NCI-H446 (cell line): Measurements from ENCODE around the gene EIF4G3.
A peak's percentile ranks its signal among the peaks of the same experiment; 100 is the strongest.
"Not testable (repeated sequence)": the region's sequence is repeated elsewhere in the genome, so short reads cannot be mapped to it uniquely, and the experiment has no call there.

ENCODE experiments used
- DNase-seq, 2 experiments: peaks; one replicate each; lab custom pipeline; 2025; lab: John Stamatoyannopoulos, UW

EIF4G3 gene

DNA sequence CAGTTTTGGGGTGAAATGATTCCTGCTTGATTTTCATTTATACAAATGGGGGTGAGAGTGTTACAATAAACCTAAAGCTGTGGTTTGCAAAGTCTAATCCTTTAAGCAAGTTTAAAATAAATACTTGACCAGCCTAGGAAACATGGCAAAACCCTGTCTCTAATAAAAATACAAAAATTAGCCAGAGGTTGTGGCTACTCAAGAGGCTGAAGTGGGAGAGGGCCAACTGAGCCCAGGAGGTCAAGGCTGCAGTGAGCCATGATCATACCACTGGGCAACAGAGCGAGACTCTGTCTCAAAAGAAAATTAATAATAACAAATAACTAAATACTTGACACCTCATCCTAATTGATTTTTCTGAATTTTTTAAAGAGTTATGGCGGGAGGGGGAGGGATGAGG is 110.8 kb downstream of the EIF4G3 start:
- DNase-seq: no peak

DNA sequence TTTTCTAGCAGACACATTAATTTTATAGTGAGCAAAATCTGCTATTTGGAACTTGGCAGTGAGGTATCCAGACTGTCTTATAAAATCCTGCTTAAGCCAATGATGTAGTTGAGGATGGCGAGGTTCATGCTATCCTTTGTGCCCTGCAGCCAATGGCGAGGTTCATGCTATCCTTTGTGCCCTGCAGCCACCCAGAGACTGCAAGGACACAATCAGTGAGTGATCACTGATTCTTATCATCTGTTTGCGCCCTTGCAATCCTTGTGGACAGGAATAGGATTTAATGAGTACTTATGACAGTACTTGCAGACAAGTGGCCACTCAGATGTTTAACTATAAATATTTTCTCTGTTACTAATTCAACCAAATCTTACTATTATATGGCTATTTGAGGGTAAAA is 112.6 kb downstream of the EIF4G3 start:
- no peak for DNase-seq

DNA sequence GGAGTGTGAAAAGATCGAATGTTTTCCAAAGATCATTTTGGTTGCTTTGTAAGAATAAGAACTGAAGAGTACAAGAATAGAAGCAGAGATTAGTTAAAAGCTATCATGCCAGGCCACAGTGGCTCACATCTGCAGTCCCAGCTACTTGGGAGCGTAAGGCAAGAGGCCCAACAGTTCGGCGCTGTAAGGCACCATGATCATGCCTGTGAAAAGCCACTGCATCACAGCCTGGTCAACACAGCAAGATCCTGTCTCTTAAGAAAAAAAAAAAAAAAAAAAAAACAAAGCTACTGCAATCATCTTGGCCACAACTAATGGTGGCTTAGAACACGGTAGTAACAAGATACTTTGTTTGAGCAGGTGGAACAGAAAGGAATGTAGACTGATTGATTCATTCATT is 116.2 kb downstream of the EIF4G3 start:
- DNase-seq: no peak

DNA sequence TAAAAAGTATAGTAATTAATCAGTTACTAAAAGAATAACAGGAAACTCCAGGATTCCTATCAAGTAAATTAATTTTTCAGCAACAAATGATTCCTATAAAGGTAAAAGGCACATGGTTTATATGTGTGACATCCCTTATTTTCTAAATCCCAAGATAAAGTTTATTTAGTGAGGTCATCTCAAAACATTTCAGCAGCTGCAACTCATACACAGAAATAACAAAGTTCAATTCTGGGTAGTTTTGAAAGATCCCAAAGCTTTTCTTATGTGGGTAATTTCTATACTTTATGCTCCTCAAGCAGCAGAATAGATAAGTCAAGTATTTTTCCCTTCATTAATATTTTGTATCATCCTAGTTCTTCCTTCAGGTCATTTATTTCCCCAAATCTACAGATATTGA is 117.7 kb downstream of the EIF4G3 start:
- DNase-seq: no peak

DNA sequence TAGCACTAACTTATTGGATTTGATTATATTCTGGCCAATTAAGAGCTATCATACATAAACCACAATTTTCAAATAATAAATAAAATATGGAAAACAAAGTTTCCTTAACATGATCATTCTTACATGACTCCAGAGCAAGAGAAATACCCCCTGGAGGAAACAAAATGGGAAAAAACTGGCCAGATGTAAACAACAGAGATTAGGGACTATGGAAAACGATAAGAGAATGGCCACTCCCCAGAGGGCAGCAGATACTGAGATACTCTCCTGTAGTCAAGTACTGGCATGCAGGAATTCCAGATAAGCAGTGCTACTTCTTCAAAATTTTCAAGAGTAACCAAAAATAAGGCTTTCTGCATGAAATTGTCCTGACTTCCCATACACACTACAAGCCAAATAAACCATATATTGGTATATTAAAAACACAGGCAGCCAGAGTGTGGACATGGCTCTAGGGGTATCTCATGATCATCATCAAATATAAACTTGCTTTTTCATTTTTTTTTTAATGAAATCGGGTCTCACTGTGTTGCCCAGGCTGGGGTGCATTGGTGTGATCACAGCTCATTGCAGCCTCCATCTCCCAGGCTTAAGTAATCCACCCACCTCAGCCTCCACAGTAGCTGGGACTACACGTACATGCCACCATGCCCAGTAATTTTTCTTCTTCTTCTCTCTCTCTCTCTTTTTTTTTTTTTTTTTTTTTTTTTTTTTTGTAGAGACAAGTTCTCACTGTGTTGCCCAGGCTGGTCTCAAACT is 118.5 kb downstream of the EIF4G3 start:
- no peak for DNase-seq

DNA sequence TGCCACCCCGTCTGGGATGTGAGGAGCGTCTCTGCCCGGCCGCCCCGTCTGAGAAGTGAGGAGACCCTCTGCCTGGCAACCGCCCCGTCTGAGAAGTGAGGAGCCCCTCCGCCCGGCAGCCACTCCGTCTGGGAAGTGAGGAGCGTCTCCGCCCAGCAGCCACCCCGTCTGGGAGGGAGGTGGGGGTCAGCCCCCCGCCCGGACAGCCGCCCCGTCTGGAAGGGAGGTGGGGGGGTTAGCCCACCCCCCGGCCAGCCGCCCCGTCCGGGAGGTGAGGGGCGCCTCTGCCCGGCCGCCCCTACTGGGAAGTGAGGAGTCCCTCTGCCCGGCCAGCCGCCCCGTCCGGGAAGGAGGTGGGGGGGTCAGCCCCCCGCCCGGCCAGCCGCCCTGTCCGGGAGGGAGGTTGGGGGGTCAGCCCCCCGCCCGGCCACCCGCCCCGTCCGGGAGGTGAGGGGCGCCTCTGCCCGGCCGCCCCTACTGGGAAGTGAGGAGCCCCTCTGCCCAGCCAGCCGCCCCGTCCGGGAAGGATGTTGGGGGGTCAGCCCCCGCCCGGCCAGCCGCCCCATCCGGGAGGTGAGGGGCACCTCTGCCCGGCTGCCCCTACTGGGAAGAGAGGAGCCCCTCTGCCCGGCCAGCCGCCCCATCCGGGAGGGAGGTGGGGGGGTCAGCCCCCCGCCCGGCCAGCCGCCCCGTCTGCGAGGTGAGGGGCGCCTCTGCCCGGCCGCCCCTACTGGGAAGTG is 123.3 kb downstream of the EIF4G3 start:
- not testable (repeated sequence) for DNase-seq

DNA sequence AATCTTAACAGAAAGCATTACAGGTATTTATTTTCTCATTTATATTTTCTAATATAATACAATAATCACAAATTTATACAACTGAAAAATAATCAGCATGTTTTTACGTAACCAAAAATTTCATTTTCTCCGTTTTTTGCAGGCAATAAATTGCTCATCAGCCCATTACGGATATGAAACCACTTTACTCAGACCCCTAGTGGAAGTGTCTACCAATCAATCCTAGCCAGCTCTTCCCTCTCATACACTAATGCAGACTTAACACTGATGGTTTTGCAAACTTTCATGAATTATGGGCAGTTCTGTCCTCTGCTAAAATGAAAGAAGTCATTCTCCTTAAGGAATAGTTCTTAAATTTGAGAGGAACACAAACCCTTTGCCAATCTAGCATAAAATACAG is 124.7 kb downstream of the EIF4G3 start:
- no peak for DNase-seq

DNA sequence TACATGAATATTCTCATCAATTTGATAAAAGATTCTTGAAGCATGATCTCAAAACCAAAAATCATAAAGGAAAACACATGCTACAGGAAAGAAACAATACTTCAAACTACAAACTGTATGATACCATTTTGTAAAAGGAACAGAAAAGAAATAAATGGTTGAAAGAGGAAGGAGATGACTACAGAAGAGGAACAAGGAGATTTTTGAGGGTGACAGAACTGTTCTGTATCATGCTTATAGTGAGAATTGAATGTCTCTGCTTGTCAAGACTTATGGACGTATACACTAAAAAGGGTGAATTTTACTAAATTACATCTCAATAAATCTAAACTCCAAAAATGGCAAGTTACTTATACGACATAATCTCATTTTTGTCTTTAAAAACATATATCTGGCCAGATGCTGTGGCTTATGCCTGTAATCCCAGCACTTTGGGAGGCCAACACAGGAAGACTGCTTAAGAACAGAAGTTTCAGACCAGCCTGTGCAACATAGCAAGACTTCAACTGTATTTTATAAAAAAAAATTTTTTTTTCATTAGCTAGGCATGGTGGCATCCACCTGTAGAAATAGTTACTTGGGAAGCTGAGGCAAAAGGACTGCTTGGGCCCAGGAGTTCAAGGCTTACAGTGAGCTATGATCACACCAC is 125.4 kb downstream of the EIF4G3 start:
- no peak for DNase-seq

DNA sequence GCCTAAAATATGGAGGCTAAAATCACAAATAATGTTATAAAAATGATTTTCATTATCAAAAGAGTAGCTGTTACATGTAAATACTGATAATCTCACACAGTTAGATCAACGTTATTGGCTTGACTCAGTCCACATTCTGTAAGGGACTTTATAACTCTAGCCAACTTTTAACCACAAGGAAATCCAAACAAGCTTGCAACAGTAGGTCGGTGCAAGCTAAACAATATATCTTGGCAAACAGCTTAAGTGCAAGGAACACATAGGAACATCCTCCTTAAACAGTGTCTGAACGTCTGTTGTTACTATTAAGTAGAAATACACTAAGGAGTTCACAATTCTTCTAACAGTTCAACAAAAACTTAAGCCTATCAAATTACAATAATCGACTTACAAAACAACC is 126.7 kb downstream of the EIF4G3 start:
- DNase-seq: no peak

DNA sequence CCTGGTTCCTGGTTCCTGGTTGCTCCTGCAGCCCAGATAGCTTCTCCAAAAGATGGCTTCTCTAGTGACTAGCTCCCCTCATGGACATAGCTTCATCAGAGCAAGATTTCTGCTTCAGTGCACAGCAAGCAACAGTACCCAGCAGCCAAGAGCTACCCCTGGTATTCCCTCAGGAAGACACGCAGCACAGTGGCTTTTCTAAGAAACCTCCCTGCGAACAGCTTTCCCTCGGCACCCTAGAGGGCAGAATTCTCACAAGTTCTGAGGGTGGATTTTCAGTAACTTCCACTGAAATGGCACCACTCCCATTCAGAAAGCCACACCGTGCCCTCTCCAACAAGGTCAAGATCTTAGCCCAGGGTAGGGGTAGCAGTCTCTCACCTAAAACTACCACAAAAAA is 128.2 kb downstream of the EIF4G3 start:
- DNase-seq: no peak

DNA sequence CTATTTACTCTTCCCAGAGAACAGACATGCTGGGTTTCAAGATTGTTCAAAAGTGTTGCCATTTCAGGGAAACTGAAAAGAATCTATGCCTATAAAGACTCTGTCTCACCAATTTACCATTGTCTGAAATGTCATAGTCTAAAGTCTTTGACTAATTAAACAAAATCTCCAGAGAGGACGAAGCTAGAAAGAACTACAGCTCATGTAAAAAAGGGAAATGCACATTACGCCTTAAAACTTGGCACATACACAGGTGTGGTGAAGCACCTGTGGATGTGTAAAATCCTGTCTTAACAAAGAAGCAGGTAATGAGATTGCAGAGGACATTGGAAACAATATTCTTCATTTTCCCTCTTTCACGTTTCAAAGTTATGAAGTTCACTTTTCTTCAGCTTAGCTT is 130.6 kb downstream of the EIF4G3 start:
- DNase-seq: no peak

DNA sequence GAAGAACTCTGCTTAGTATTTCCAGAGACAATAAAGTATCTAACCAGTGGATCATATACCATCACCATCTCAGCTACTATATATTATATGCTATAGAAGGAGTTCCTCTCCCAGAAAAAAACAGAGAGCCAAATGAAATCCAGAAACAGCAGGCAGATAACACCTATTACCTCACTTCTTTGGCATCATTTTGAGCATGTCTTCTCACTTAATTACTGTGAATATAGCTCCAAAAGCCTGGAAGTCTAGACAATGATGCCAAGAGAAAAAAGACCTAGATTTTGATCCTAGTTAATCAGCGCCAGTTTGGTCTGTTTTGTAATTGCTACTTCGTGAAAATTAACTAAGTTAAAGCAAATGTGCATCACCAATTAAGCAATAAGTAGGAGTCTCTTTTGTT is 131.3 kb downstream of the EIF4G3 start:
- peak; percentile 66 to 80 for DNase-seq

DNA sequence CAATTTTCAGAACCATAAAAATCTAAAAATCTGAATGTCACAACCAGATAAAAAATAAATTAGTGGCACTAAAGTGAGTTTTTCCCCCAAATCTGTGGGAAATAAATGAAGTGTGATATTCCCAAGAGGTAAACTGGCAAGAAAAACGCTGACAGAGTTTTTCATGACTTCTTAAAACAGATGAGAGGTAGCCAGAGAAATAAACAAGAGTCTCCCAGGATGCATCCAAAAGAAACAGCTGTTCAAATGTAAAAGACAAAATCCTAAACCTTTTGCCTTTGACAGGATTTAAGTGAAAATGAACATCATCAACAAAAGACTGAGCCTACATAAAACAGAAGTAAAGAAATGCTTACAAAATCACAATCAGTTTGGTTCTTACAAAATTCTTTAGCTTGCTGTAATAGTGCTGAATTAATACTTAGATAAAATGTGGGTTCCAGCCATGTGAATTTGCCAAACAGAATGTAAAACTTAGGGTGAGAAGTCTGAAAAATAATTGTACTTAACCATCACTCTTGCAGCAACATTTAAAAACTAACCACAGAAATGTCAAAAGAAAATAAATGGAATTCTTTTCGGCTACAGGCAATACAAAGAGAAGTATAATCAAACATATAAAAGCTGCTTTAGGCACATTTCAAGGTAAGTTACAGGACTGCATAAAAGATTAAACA is 133.6 kb downstream of the EIF4G3 start:
- no peak for DNase-seq

DNA sequence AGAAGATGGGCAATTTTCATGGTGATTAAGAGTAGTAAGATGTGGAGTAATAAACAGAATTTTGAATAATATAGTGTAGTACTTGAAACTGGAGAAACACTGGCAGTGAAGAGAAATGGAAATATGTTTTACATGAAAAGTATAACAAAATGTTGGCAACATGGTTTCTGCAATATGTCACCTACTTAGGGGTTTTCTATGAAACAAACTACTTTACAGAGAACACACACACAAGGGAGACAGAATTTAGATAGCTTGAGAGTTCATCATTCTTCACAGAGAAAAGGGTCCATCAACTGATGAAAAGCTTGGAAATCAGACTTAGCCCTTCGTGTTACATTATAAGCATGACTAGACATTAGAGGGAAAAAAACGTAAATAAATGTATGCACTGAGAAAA is 135.2 kb downstream of the EIF4G3 start:
- no peak for DNase-seq

DNA sequence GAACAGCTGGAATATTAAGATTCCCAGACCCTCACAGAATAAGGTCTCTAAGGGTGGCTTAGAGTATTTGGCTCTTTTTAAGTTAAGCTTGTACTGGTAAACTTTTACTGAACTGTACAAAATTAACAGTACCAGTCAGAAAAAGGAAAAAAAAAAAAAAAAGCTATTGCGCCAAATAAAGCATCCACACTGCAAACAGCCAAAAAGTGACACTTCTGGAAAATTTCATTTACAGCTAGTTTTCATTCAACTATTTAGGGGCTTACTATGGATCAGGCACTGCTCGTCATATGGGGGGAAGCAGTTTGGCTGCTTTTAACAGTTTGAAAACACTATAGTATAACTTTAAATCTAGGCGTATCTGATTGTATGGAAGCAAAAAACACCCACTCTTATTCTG is 139.6 kb downstream of the EIF4G3 start:
- no peak for DNase-seq

DNA sequence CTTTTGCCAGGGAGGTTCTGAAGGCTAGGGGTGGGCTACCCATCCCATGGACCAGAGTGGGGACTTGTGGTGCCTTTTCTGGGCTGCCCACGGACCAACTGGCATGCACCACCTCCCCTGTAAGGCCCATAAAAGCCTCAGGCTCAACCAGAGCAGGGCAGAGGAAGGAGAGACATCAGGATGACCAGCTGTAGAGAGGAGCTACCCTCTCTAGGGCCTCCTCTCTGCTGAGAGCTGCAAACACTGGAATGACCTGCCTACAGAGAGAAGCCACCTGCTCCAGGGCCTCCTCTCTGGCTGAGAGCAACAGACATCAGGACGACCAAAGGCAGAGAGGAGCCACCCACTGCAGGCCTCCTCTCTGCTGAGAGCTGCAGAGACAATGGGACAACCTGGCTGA is 140.9 kb downstream of the EIF4G3 start:
- DNase-seq: no peak

DNA sequence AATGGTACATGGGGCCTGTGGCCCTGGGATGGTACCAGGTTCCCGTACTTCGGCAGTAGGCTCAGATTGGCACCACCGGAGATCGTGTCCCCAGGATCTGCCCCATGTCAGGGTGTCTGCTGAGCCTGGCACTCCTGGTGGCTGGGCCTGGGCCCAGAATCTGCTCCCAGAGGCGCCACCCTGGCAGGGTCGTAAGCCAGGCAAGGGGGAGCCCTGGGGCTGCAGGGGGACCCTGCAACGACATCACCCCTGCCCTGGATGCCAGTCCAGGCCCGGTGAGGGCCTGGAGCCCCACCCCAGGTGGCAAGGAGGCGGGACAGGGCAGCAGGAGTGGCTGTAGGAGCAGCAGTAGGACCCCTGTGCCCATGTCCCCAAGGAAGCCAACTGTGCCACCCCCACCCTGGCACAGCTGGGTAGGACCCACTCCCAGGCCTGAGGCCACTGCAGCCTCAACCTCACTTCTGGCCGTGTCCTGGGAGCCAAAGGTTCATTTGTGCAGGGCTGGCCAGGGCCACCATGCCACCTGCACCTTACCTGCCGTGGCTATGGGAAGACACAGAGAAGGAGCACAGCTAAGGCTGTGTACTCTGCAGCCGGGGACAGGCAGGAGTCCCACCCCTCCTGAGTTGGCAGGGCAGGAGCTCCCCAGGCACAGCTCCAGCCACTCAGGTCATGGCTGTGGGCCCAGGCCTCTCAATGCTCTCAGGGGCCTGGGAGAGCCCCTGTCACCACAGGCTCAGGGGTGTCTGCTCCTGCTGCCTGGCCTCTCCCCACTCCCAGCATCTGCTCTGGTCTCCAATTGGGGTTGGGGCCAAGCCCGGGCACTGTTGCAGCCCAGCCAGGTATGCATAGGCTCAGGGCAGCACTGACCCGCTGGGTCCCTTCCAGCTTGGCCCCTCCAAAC is 141.7 kb downstream of the EIF4G3 start:
- peak; percentile 50 to 67 for DNase-seq

DNA sequence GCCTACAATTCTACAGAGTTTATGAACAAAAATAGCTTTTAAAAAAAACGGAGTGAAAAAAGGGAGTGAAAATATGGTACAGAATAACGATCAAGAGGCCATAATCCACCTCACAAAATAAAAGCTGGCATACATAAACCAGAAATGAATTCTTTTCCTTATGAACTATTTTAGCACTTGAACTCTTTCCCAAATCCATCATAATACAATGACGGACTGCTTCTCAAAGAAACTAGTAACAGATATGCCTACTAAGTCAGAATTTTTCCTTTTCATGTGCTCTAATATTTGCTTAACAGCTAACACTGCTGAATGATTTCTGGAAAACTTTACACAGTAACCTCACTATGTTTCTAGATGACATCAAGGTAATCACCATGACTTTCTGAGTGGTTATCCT is 144.0 kb downstream of the EIF4G3 start:
- no peak for DNase-seq

DNA sequence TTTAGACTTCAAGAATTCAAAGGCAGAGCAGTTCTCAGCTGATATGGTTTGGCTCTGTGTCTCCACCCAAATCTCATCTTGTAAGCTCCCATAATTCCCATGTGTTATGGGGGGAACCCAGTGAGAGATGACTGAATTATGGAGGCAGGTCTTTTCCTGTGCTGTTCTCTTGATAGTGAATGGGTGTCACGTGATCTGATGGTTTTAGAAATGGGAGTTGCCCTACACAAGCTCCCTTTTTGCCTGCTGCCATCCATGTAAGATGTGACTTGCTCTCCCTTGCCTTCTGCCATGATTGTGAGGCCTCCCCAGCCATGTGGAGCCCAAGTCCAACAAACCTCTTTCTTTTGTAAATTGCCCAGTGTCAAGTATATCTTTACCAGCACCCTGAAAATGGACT is 146.5 kb downstream of the EIF4G3 start:
- no peak for DNase-seq

DNA sequence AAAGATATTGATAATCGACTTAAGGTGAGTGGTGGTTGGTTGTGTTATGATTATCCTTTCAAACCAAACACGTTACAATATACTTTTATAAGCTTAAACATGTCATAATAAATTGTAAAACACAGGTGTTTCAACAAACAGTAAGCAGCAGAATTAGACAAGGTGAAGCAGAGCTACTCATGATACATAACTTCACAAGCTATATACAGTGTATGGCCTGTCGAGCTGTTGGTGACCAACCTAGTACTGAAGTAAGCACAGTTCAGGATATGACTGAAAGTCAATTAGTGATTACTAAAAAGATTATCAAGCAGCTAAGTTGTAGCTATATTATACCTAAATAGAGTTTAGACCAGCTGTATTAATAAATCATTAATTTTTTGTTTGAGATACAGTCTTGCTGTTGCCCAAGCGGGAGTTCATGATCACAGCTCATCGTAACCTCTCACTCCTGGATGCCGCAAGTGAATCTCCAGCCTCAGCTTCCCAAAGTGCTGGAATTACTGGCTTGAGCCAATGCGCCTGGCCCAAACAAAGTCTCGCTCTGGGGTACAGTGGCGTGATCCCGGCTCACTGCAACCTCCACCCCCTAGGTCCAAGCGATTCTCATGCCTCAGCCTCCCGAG is 148.1 kb downstream of the EIF4G3 start:
- no peak for DNase-seq

DNA sequence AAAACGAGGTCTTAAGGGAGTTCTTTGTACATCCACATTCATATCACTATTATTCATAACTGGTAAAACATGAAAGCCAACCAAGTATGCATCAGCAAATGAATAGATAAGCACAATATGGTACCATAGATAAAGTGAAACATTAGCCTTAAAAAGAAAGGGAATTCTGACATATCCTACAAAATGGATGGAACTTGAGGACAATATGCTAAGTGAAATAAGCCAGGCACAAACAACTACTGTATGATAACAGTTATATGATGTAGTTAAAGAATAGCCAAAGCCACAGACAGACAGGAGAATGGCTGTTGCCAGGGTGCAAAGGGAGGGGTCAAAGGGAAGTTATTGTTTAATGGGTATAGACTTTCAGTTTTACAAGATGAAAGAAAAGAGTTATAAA is 148.9 kb downstream of the EIF4G3 start:
- no peak for DNase-seq
